ENCODE data around the gene SLC22A4. TPM values are rescaled to one million over a fixed set of nuclear protein-coding genes. Genes with fewer than 3 reads are reported as not detected.

Gene SLC22A4
- total RNA-seq, 4 donors from 2014 or later = 0.11 to 0.79 (median 0.38) TPM; not detected in 1

DNA sequence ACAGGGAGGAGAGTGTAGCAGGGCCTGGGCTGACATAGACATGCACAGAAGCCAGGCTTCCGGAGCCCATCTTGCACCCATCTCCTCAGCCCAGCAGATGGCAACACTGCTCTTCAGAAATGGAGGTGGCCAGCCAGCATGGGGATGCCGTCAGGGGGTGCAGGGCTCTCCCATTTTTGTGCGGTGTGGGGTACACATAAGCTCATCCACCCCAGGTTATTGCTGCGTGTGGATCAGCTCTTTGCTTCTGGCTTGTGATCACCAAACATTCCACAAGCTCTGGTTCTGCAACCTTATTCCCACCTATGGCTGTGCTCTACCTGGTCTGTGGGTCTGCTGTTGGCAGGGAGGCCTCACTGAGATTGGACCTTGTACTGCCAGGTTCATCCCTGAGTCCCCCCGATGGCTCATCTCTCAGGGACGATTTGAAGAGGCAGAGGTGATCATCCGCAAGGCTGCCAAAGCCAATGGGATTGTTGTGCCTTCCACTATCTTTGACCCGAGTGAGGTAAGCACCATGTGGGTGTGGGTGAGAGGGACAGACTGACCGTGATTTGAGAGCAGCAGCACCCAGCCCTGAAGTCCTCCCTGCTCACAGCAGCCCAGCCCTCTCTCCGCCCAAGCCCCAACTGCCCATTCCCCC is 92.6 kb downstream of the SLC22A4 start:
- intact Hi-C loops (cut with DNase I) = no loop called here

DNA sequence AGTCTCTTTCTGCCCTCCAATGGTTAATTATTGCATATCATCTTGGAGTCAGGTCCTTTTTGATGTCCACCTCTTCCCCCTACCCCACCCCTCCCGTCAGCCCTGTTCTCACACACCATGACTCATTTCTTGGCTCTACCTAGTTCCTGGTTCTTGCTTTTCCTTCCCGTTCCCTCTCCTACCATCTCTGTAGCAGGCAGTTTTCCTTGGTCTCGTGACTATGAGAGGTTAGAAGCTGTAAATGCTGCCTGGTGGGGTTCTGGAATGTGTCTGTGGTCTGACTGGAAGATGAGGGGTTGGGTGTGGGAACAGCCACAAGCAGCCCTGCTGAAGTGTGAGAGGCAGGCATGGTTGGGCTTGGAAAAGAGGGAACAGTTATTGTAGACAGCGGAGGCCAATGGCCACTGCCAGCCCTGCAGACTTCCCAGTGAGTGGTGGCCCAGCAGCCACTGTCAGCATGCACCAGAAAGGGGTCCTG is 93.5 kb downstream of the SLC22A4 start:
- no peaks in the 10 kb centered on the region for H3K9me3 ChIP-seq
- H3K36me3 ChIP-seq = peaks cover 0 to 27% (median 4%) of the 10 kb centered on the region in 3 donors
- no peak for DNase-seq
- peak overlapping the region; percentile 82 to 96 (median 94) for H3K27ac ChIP-seq
- no peaks in the 10 kb centered on the region for H3K27me3 ChIP-seq
- WGBS, 2 donors = 22 to 23% methylated on average over 3 to 4 of the region's 4 CpGs
- H3K4me1 ChIP-seq = peaks cover 44 to 62% (median 51%) of the 10 kb centered on the region in 3 donors
- TF ChIP-seq POLR2A (IDR thresholded peaks at IDR 0.05) = no peak
- TF ChIP-seq, protein P1, sequence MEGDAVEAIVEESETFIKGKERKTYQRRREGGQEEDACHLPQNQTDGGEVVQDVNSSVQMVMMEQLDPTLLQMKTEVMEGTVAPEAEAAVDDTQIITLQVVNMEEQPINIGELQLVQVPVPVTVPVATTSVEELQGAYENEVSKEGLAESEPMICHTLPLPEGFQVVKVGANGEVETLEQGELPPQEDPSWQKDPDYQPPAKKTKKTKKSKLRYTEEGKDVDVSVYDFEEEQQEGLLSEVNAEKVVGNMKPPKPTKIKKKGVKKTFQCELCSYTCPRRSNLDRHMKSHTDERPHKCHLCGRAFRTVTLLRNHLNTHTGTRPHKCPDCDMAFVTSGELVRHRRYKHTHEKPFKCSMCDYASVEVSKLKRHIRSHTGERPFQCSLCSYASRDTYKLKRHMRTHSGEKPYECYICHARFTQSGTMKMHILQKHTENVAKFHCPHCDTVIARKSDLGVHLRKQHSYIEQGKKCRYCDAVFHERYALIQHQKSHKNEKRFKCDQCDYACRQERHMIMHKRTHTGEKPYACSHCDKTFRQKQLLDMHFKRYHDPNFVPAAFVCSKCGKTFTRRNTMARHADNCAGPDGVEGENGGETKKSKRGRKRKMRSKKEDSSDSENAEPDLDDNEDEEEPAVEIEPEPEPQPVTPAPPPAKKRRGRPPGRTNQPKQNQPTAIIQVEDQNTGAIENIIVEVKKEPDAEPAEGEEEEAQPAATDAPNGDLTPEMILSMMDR (IDR thresholded peaks at IDR 0.05) = no peak
- intact Hi-C loops (cut with DNase I) = no loop called here
- peak overlapping the region in 1 of 4 donors; percentile 25 for H3K4me3 ChIP-seq

More for the DNA sequence above, 92.6 kb downstream of the SLC22A4 start:
- Histone ChIP-seq H3K36me3 (peaks cover 0 to 20% (median 4%) of the 10 kb centered on the region in 3 donors), H3K27me3 (no peaks in the 10 kb centered on the region), H3K9me3 (no peaks in the 10 kb centered on the region), H3K4me1 (peaks cover 44 to 67% (median 55%) of the 10 kb centered on the region in 3 donors), H3K4me3 (no peak overlapping the region), H3K27ac (peak overlapping the region; percentile 82 to 96 (median 94))
- DNase-seq = no peak
- TF ChIP-seq, protein P1 (IDR thresholded peaks at IDR 0.05) = peak; percentile 76 to 93 (median 86)
- TF ChIP-seq POLR2A (IDR thresholded peaks at IDR 0.05) = no peak
- WGBS, 2 donors = 15 to 24% methylated on average over 5 to 8 of the region's 10 CpGs

DNA sequence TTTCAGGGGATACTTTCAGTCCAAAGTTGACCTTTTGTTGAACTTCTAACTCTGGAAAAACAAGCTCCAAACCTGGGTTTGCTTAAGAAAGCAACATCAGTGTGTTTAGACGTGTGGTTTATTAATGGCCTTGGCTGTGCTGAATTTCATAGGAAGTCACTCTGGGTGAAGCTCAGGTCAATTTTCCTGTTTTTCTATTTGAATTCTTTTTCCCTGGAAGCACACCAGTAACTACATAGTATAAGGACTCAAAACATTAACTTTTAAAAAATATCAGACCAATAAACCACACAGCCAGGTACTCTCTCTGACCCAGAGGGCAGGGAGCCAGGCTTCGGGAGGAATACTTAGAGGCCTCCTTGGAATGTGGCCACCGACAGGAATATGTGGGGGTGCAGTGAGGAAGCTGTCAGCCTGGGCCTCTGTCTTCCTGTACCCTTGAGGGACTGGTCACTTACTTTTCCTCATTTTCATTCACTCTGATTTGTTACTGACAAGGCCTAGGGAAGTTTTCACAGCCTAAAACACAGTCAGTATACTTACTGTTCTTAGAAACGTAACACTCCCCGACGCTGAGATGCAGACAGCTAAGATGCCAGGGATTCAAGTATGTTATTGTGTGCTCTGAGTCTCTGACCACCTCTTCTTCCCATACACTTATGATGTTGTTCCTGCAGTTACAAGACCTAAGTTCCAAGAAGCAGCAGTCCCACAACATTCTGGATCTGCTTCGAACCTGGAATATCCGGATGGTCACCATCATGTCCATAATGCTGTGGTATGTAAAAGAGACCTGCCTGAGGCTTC is 94.3 kb downstream of the SLC22A4 start:
- Histone ChIP-seq H3K4me3 (peak overlapping the region in 1 of 4 donors; percentile 25), H3K27ac (peak overlapping the region; percentile 82 to 96 (median 94)), H3K9me3 (no peaks in the 10 kb centered on the region), H3K4me1 (peaks cover 44 to 70% (median 57%) of the 10 kb centered on the region in 3 donors), H3K27me3 (no peaks in the 10 kb centered on the region), H3K36me3 (peaks cover 0 to 35% (median 4%) of the 10 kb centered on the region in 3 donors)
- 45 to 54% methylated on average over 8 of the region's 8 CpGs for WGBS, 2 donors
- intact Hi-C loops (cut with DNase I) = no loop called here
- TF ChIP-seq, protein P1 (IDR thresholded peaks at IDR 0.05) = no peak
- no peak for TF ChIP-seq POLR2A (IDR thresholded peaks at IDR 0.05)
- DNase-seq = no peak

DNA sequence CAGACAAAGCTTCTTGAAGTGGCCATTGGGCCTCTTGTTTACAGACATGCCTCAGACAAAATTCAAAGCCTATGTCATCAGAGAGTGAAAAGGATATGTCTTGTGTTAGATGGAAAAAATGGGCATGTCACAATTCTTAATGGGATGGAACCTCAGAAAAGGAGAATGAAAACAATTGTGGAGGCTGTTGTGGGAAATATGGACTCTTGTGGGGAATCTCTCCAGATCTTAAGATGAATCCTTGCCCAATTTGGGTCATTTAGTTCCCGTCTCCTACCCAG is 94.8 kb downstream of the SLC22A4 start:
- TF ChIP-seq, protein P1 (IDR thresholded peaks at IDR 0.05) = no peak
- no peak for TF ChIP-seq POLR2A (IDR thresholded peaks at IDR 0.05)
- Histone ChIP-seq H3K36me3 (peaks cover 0 to 37% (median 4%) of the 10 kb centered on the region in 3 donors), H3K27me3 (no peaks in the 10 kb centered on the region), H3K27ac (peak overlapping the region; percentile 82 to 96 (median 94)), H3K9me3 (no peaks in the 10 kb centered on the region), H3K4me1 (peaks cover 44 to 75% (median 61%) of the 10 kb centered on the region in 3 donors), H3K4me3 (no peak overlapping the region)
- intact Hi-C loops (cut with DNase I) = no loop called here
- DNase-seq = no peak
- WGBS, 2 donors = 100% methylated on average over 1 of the region's 1 CpG
